Mammary epithelial cell (primary cell): ENCODE data around the gene ANKRD28.

Source experiments
- CTCF ChIP-seq, 2 donors: IDR thresholded peaks in 1 of 2; conservative IDR thresholded peaks in 1 of 2; 2 replicates each; pipeline ENCODE4 v1.5.1; 2011 to 2012; ENCODE audit warnings: inconsistent platforms in 2 of 2, low read length in 2 of 2, mild to moderate bottlenecking in 2 of 2, control low read depth in 1 of 2, low read depth in 1 of 2; ENCODE audit not compliant: insufficient read depth in 1 of 2; ENCODE audit errors: extremely low read depth in 1 of 2
- EZH2 ChIP-seq: IDR thresholded peaks from 2 replicates; pipeline ENCODE4 v1.6.1; 2012; ENCODE audit warnings: low read length, inconsistent platforms, borderline replicate concordance

- TF ChIP-seq CTCF (conservative IDR thresholded peaks at IDR 0.05 in 1 of 2, IDR thresholded peaks at IDR 0.05 in 1 of 2; ENCODE audit: extremely low read depth in 1 of 2, insufficient read depth in 1 of 2, low read depth in 1 of 2, low read length in 2 of 2) (no peak), EZH2 (no peak)
Measured at GRCh38 chr3:15801298-15801697, 3.5 kb upstream of the ANKRD28 start.
